Heart left ventricle (tissue), 16 donors: Measurements from ENCODE around the gene CCSER1. TPM values are rescaled to one million over a fixed set of nuclear protein-coding genes. Genes with fewer than 3 reads are reported as not detected.

Source experiments
- ATAC-seq, 4 donors: fragments of 200-7000 bp; cut with Tn5 transposase; one replicate each; pipeline ENCODE4 v1.9.1; 2020 to 2022; ENCODE audit warnings: moderate library complexity in 4 of 4, mild to moderate bottlenecking in 3 of 4, moderate number of reproducible peaks in 1 of 4
- DNase-seq, 5 donors: peaks; one replicate each; pipeline ENCODE4 v3.0.0-alpha.2; 2020
- H3K27ac ChIP-seq, 12 donors: fragments of 200-600 bp; sonication (generic) in 4 of 12; one replicate each; pipeline versions ENCODE4 v1.5.0 to v1.8.0; 2016 to 2022; ENCODE audit warnings: mild to moderate bottlenecking in 2 of 12
- H3K27me3 ChIP-seq, 9 donors: fragments of 200-600 bp; sonication (generic) in 2 of 9; one replicate each; pipeline versions ENCODE4 v1.5.1 to v1.8.0; 2016 to 2022; ENCODE audit warnings: mild to moderate bottlenecking in 3 of 9
- H3K36me3 ChIP-seq, 9 donors: fragments of 200-600 bp; sonication (generic) in 2 of 9; one replicate each; pipeline versions ENCODE4 v1.5.0 to v1.8.0; 2018 to 2022; ENCODE audit warnings: mild to moderate bottlenecking in 2 of 9
- H3K4me1 ChIP-seq, 12 donors: fragments of 200-600 bp; sonication (generic) in 4 of 12; one replicate each; pipeline versions ENCODE4 v1.5.0 to v1.8.0; 2016 to 2022; ENCODE audit warnings: mild to moderate bottlenecking in 3 of 12
- H3K4me3 ChIP-seq, 12 donors: fragments of 200-600 bp; sonication (generic) in 4 of 12; one replicate each; pipeline versions ENCODE4 v1.5.0 to v1.8.0; 2017 to 2022; ENCODE audit warnings: mild to moderate bottlenecking in 9 of 12, moderate library complexity in 4 of 12
- H3K9me3 ChIP-seq, 12 donors: fragments of 200-600 bp; sonication (generic) in 4 of 12; one replicate each; pipeline versions ENCODE4 v1.5.0 to v1.8.0; 2016 to 2022; ENCODE audit warnings: mild to moderate bottlenecking in 1 of 12
- POLR2A ChIP-seq, 2 donors: fragments of 450-650 bp; IDR thresholded peaks; one replicate each; pipeline ENCODE4 v1.6.1; 2017; ENCODE audit warnings: antibody characterized with exemption in 2 of 2, mild to moderate bottlenecking in 2 of 2, moderate library complexity in 2 of 2
- WGBS, 4 donors: extraction: QIAGEN DNeasy Blood & Tissue Kit in 2 of 4; methylation state at CpG; one replicate each; pipeline versions ENCODE4 v1.1.5 to v1.1.7; 2013 to 2018; 5-methylcytosine and 5-hydroxymethylcytosine counted together
- intact Hi-C, 10 donors: fragments of 100-400 bp; cut with DNase I; formaldehyde crosslinking; loops; one replicate each; pipeline versions ENCODE4 v1.11.1 to v1.14.2; 2022
- polyA plus RNA-seq, 2 donors: library from polyadenylated mRNA; stranded (reverse); fragments of 200-250 nt; gene quantifications; one replicate each; pipeline ENCODE4 v1.2.3, GENCODE V29; 2013
- total RNA-seq, 9 donors: library from RNA; depleted of rRNA in 2 of 9; stranded (reverse); fragments of >200 nt in 2 of 9; fragmentation: NEBNext Ultra II Directional in 3 of 9; extraction: Animal tissue kit (Norgen Biotek cat#: 25700) in 3 of 9; gene quantifications; one replicate each; pipeline versions ENCODE4 v1.1.0 to v1.2.4, GENCODE V29; 2016 to 2023
- TF ChIP-seq, protein P1 (sequence below), 12 donors: fragments of 200-600 bp; sonication (generic) in 4 of 12; IDR thresholded peaks; one replicate each; pipeline versions ENCODE4 v1.5.0 to v1.8.0; 2018 to 2022; ENCODE audit warnings: antibody characterized with exemption in 12 of 12, mild to moderate bottlenecking in 5 of 12
- donor health status: ischemic (EF 13 %, LVEDD 7.1; RV severe dilation, severe dysfunction).
- donor health status: healthy with polysubstance abuse.
- donor health status: DM: no; HTN: yes; CAD: no.
- donor health status: DM: no; HTN: no; CAD: no.
- donor health status: ischemic (EF 25% LVEDD 6.9; RV normal size, moderate dysfunction).
- donor health status: ischemic (EF 25% LVEDD 5.7; RV mildly dilated, moderate dysfunction).
- donor health status: healthy.
- donor health status: DM: yes; HTN: yes; CAD: no.
- donor health status: ischemic (EF 35%, LVEDD 5.7; RV mildly dilated, moderate dysfunction).
- donor health status: nonischemic (EF 11% LVEDD 7.7; RV severe dilation, severe dysfunction).
- donor health status: DM: yes; HTN: yes; CAD: no.
- donor health status: PGD.
- donor health status: ischemic (EF 29% LVEDD 5.4; RV normal size, mild dysfunction).
- donor health status: nonischemic (EF 23%, LVEDD 6.1; RV moderate dilation, normal function).

CCSER1 gene
- total and polyA plus RNA-seq, 11 donors = 2.5 to 15.8 (median 12.2) TPM

DNA sequence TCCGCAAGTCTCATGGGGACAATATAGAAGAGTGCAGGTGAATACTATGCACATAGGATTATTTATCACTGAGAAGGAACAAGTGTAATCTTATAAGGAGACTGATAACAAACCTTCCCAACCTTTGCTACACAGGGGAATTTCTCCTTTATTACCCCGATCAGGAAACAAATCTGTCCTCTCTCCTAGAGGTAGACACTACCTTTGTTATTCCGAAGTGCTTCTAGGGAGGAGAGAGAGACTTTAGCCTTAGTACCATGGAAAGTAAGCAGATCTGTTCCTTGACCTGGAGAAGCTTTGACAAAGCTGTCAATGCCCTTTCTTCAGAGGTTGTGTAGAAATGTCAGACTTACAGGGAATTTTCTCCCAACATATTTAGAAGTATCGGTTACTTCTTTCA is 475.5 kb downstream of the CCSER1 start:
- 91 to 95% (median 91%) methylated on average over 4 of the region's 4 CpGs for WGBS, 4 donors
- DNase-seq = no peak
- intact Hi-C loops = no loop called here

DNA sequence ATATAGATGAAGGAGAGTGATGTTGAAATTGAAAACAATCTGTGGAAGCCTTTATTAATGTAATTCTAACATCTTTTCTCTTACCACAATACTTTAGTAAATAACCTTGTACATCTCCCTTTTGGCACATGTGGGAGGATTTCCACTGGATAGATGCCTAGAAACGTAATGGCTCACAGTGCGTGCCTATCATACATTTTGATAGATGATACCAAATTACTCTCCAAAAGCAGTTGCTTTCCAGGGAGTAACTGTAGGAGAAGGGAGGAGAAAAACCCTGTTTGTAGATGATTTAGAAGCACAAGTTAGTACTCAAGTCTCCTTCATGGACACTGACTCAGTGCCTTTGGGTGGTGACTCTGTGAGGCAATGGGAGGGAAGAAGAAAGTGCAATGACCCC is 476.3 kb downstream of the CCSER1 start:
- Histone ChIP-seq H3K9me3 (peaks cover 0 to 3% (median 0%) of the 10 kb centered on the region in 12 donors), H3K4me3 (no peak overlapping the region), H3K27ac (no peak overlapping the region), H3K4me1 (peaks cover 0 to 8% (median 0%) of the 10 kb centered on the region in 12 donors), H3K36me3 (no peaks in the 10 kb centered on the region), H3K27me3 (no peaks in the 10 kb centered on the region)
- TF ChIP-seq, protein P1, sequence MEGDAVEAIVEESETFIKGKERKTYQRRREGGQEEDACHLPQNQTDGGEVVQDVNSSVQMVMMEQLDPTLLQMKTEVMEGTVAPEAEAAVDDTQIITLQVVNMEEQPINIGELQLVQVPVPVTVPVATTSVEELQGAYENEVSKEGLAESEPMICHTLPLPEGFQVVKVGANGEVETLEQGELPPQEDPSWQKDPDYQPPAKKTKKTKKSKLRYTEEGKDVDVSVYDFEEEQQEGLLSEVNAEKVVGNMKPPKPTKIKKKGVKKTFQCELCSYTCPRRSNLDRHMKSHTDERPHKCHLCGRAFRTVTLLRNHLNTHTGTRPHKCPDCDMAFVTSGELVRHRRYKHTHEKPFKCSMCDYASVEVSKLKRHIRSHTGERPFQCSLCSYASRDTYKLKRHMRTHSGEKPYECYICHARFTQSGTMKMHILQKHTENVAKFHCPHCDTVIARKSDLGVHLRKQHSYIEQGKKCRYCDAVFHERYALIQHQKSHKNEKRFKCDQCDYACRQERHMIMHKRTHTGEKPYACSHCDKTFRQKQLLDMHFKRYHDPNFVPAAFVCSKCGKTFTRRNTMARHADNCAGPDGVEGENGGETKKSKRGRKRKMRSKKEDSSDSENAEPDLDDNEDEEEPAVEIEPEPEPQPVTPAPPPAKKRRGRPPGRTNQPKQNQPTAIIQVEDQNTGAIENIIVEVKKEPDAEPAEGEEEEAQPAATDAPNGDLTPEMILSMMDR (IDR thresholded peaks at IDR 0.05) = no peak
- TF ChIP-seq POLR2A (IDR thresholded peaks at IDR 0.05) = no peak
- DNase-seq (no peak), ATAC-seq (no peak)
- intact Hi-C loops = no loop called here
- WGBS, 4 donors = 23 to 55% (median 35%) methylated on average over 2 of the region's 2 CpGs

More for the DNA sequence above, 475.5 kb downstream of the CCSER1 start:
- Histone ChIP-seq H3K9me3 (peaks cover 0 to 3% (median 0%) of the 10 kb centered on the region in 12 donors), H3K27me3 (no peaks in the 10 kb centered on the region), H3K4me1 (peaks cover 0 to 8% (median 0%) of the 10 kb centered on the region in 12 donors), H3K36me3 (no peaks in the 10 kb centered on the region), H3K27ac (no peak overlapping the region), H3K4me3 (no peak overlapping the region)
- TF ChIP-seq POLR2A (IDR thresholded peaks at IDR 0.05) = no peak
- TF ChIP-seq, protein P1 (IDR thresholded peaks at IDR 0.05) = no peak
- no peak for ATAC-seq

DNA sequence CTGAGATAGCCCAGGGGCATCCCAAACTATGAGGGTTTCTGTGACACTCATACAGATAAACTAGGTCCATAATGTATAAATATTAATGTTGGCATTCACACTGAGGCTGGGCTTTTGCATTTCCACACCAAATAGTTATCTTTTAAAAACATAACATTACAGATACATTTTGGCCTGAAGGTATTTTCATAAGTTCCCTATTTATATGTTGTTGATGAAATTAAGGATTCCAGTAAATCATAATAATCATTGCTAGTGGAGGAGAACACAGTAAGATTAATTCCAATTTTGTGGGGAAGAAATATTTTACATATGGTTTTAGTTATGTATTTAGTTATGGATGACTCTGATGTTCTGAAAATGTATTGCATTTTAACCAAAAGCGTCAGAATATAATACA is 479.6 kb downstream of the CCSER1 start:
- TF ChIP-seq, protein P1 (IDR thresholded peaks at IDR 0.05) = no peak
- TF ChIP-seq POLR2A (IDR thresholded peaks at IDR 0.05) = no peak

DNA sequence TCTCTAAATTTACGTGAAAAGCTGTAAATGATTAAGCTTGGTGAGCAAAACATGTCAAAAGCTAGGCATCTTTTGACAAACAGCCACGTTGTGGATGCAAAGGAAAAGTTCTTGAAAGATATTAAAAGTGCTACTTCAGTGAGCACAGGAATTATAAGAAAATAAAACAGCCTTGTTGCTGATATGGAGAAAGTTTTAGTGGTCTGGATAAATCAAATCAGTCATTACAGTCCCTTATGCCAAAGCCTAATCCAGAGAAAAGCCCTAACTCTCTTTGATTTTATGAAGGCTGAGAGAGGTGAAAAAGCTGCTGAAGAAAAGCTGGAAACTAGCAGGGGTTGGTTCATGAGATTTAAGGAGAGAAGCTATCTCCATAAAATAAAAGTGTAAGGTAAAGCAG is 487.2 kb downstream of the CCSER1 start:
- intact Hi-C loops = no loop called here

More for the DNA sequence above, 479.6 kb downstream of the CCSER1 start:
- ATAC-seq (no peak), DNase-seq (no peak)
- Histone ChIP-seq H3K4me1 (peaks cover 0 to 8% (median 0%) of the 10 kb centered on the region in 12 donors), H3K36me3 (no peaks in the 10 kb centered on the region), H3K27ac (no peak overlapping the region), H3K27me3 (no peaks in the 10 kb centered on the region), H3K4me3 (no peak overlapping the region), H3K9me3 (no peaks in the 10 kb centered on the region)
- intact Hi-C loops = no loop called here
- WGBS, 4 donors = 91 to 99% (median 95%) methylated on average over 1 of the region's 1 CpG

More for the DNA sequence above, 487.2 kb downstream of the CCSER1 start:
- TF ChIP-seq, protein P1 (IDR thresholded peaks at IDR 0.05) = no peak
- TF ChIP-seq POLR2A (IDR thresholded peaks at IDR 0.05) = no peak
- no peak overlapping the region for H3K4me3 ChIP-seq
- H3K4me1 ChIP-seq = no peaks in the 10 kb centered on the region
- DNase-seq (no peak), ATAC-seq (no peak)
- peaks cover 0 to 10% (median 0%) of the 10 kb centered on the region in 12 donors for H3K9me3 ChIP-seq
- WGBS, 4 donors = 76 to 80% (median 78%) methylated on average over 2 of the region's 2 CpGs
- no peaks in the 10 kb centered on the region for H3K36me3 ChIP-seq
- H3K27me3 ChIP-seq = no peaks in the 10 kb centered on the region
- no peak overlapping the region for H3K27ac ChIP-seq
